ENCODE measurements around the gene TOR4A. TPM values are rescaled to one million over a fixed set of nuclear protein-coding genes. Genes with fewer than 3 reads are reported as not detected.

The TOR4A gene
- total RNA-seq, 4 donors from 2014 or later, result 4.7 to 7.4 (median 6.9) TPM

GRCh38 chr9:137330689-137331088 lies 53.2 kb downstream of the TOR4A start:
- TF ChIP-seq POLR2A (IDR thresholded peaks at IDR 0.05), result no peak
- TF ChIP-seq POLR2AphosphoS5 (IDR thresholded peaks at IDR 0.05), result no peak
- no peak for TF ChIP-seq EP300 (IDR thresholded peaks at IDR 0.05)
- no peak for TF ChIP-seq CTCF (IDR thresholded peaks at IDR 0.05)
- WGBS, 2 donors (ENCODE audit: low coverage in 1 of 2), result 74 to 87% methylated on average over 3 to 6 of the region's 6 CpGs
- H3K4me1 ChIP-seq, result no peaks in the 10 kb centered on the region
- ATAC-seq, result no peak
- peaks cover 0 to 11% of the 10 kb centered on the region in 2 donors for H3K36me3 ChIP-seq
- no peak overlapping the region for H3K27ac ChIP-seq
- H3K27me3 ChIP-seq, result no peaks in the 10 kb centered on the region
- H3K9me3 ChIP-seq, result peaks cover 0 to 2% (median 0%) of the 10 kb centered on the region in 3 donors
- no peak overlapping the region for H3K4me3 ChIP-seq

- ATAC-seq, result no peak
- Histone ChIP-seq H3K4me1 (no peaks in the 10 kb centered on the region), H3K9me3 (peaks cover 0 to 8% (median 2%) of the 10 kb centered on the region in 3 donors), H3K27me3 (no peaks in the 10 kb centered on the region), H3K27ac (no peak overlapping the region), H3K4me3 (no peak overlapping the region), H3K36me3 (peaks cover 0 to 20% of the 10 kb centered on the region in 2 donors)
- TF ChIP-seq POLR2A (IDR thresholded peaks at IDR 0.05) (no peak), CTCF (IDR thresholded peaks at IDR 0.05) (no peak), EP300 (IDR thresholded peaks at IDR 0.05) (no peak), POLR2AphosphoS5 (IDR thresholded peaks at IDR 0.05) (no peak)
- WGBS, 2 donors (ENCODE audit: low coverage in 1 of 2), result 93 to 94% methylated on average over 5 to 9 of the region's 9 CpGs
Measured at GRCh38 chr9:137331929-137332328, 54.4 kb downstream of the TOR4A start.

Other genes starting within 250 kb of the TOR4A start
- 10 to 100 TPM; 13.5 to 24.3 (median 19.3) TPM for gene ABCA2, start 249.5 kb upstream of the TOR4A start, total RNA-seq
- under 1 TPM in 1 of 4 donors, not detected in 3; 0.20 TPM for gene FUT7, start 245.6 kb upstream of the TOR4A start, total RNA-seq
- 10 to 100 TPM; 50.4 to 69.9 (median 59.5) TPM for gene NPDC1, start 231.5 kb upstream of the TOR4A start, total RNA-seq
- gene ENTPD2, start 223.7 kb upstream of the TOR4A start, total RNA-seq, result 1 to 10 TPM in 1 of 4 donors, under 1 TPM in 1, not detected in 2; 0.58 to 1.6 TPM
- 1 to 10 TPM in 1 of 4 donors, under 1 TPM in 3; 0.13 to 1.3 (median 0.19) TPM for gene SAPCD2, start 207.2 kb upstream of the TOR4A start, total RNA-seq
- gene UAP1L1, start 200.2 kb upstream of the TOR4A start, total RNA-seq, result 1 to 10 TPM; 4.2 to 7.3 (median 6.0) TPM
- 10 to 100 TPM; 26.1 to 30.2 (median 29.3) TPM for gene MAN1B1, start 190.7 kb upstream of the TOR4A start, total RNA-seq
- gene DPP7, start 163.0 kb upstream of the TOR4A start, total RNA-seq, result 100 to 1,000 TPM in 3 of 4 donors, 10 to 100 TPM in 1; 74.5 to 124 (median 111) TPM
- gene GRIN1, start 138.6 kb upstream of the TOR4A start, total RNA-seq, result under 1 TPM in 2 of 4 donors, not detected in 2; 0.08 to 0.13 TPM
- 1 to 10 TPM in 1 of 4 donors, not detected in 3; 7.7 TPM for gene LRRC26, start 107.7 kb upstream of the TOR4A start, total RNA-seq
- gene TMEM210, start 105.7 kb upstream of the TOR4A start, total RNA-seq, result not detected
- 10 to 100 TPM; 11.9 to 32.1 (median 23.7) TPM for gene ANAPC2, start 89.2 kb upstream of the TOR4A start, total RNA-seq
- 10 to 100 TPM; 56.8 to 99.0 (median 73.8) TPM for gene SSNA1, start 89.0 kb upstream of the TOR4A start, total RNA-seq
- gene TPRN, start 77.0 kb upstream of the TOR4A start, total RNA-seq, result 10 to 100 TPM in 1 of 4 donors, 1 to 10 TPM in 3; 3.6 to 11.6 (median 6.1) TPM
- gene TMEM203, start 72.1 kb upstream of the TOR4A start, total RNA-seq, result 10 to 100 TPM; 21.9 to 36.1 (median 29.1) TPM
- gene NDOR1, start 72.0 kb upstream of the TOR4A start, total RNA-seq, result 1 to 10 TPM; 4.6 to 9.8 (median 7.6) TPM
- 1 to 10 TPM in 3 of 4 donors, not detected in 1; 1.6 to 5.3 (median 3.1) TPM for gene RNF208, start 55.5 kb upstream of the TOR4A start, total RNA-seq
- 1 to 10 TPM in 2 of 4 donors, not detected in 2; 1.1 to 5.8 TPM for gene CYSRT1, start 52.6 kb upstream of the TOR4A start, total RNA-seq
- under 1 TPM in 1 of 4 donors, not detected in 3; 0.57 TPM for gene RNF224, start 50.2 kb upstream of the TOR4A start, total RNA-seq
- gene SLC34A3, start 46.8 kb upstream of the TOR4A start, total RNA-seq, result not detected
- 100 to 1,000 TPM; 220 to 488 (median 265) TPM for gene TUBB4B, start 36.4 kb upstream of the TOR4A start, total RNA-seq
- gene STPG3, start 26.4 kb upstream of the TOR4A start, total RNA-seq, result not detected
- 10 to 100 TPM; 36.9 to 58.8 (median 45.2) TPM for gene NELFB, start 22.4 kb upstream of the TOR4A start, total RNA-seq
- 10 to 100 TPM in 1 of 4 donors, 1 to 10 TPM in 3; 3.8 to 11.3 (median 4.3) TPM for gene NRARP, start 24.5 kb downstream of the TOR4A start, total RNA-seq
- 10 to 100 TPM in 2 of 4 donors, 1 to 10 TPM in 2; 3.7 to 29.7 (median 10.9) TPM for gene EXD3, start 145.4 kb downstream of the TOR4A start, total RNA-seq
- gene NOXA1, start 145.7 kb downstream of the TOR4A start, total RNA-seq, result 1 to 10 TPM; 1.1 to 4.2 (median 3.0) TPM
- gene ENTPD8, start 163.6 kb downstream of the TOR4A start, total RNA-seq, result under 1 TPM in 1 of 4 donors, not detected in 3; 0.57 TPM
- 10 to 100 TPM; 38.1 to 63.5 (median 49.1) TPM for gene NSMF, start 181.6 kb downstream of the TOR4A start, total RNA-seq

All from gastroesophageal sphincter (tissue), 4 donors.